ENCODE data around the gene CSRP2. TPM values are rescaled to one million over a fixed set of nuclear protein-coding genes. Genes with fewer than 3 reads are reported as not detected.

Gene CSRP2
- total RNA-seq, 1 donor from 2014 or later: 185 TPM

GRCh38 chr12:76836633-76837032 is 42.2 kb downstream of the CSRP2 start:
- DNase-seq (ENCODE audit: low spot score): no peak
- TF ChIP-seq CTCF (IDR thresholded peaks at IDR 0.05; ENCODE audit: unreplicated experiment): no peak
- H3K4me3 Mint-ChIP-seq (ENCODE audit: unreplicated experiment): no peak overlapping the region
- no peak overlapping the region for H3K27ac Mint-ChIP-seq (ENCODE audit: unreplicated experiment)
- no peaks in the 10 kb centered on the region for H3K27me3 Mint-ChIP-seq (ENCODE audit: unreplicated experiment)
- H3K4me1 Mint-ChIP-seq (ENCODE audit: unreplicated experiment): no peaks in the 10 kb centered on the region
- H3K36me3 Mint-ChIP-seq (ENCODE audit: low read depth, unreplicated experiment): peaks cover 4% of the 10 kb centered on the region
- H3K9me3 Mint-ChIP-seq (ENCODE audit: unreplicated experiment): no peaks in the 10 kb centered on the region

DNA sequence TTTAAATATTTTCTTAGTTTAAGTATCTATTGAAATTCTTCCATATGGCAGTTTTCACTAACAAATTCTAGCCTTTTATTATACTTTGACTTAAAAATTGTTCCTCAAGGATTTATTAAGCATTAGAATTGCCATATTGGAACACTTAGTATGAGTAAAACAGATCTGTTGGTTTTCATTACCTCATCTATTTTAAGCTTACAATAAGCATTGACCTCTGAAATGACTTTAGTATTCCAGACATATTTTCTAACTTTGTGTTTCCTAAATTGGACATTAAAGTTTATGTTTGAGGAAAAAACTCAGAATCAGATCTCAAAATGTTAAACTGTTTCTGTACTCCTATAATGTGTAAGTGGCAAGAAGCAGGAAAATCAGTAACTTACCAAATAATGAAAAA is 48.4 kb downstream of the CSRP2 start:
- H3K4me3 Mint-ChIP-seq (ENCODE audit: unreplicated experiment): no peak overlapping the region
- no peak for TF ChIP-seq CTCF (IDR thresholded peaks at IDR 0.05; ENCODE audit: unreplicated experiment)
- no peaks in the 10 kb centered on the region for H3K9me3 Mint-ChIP-seq (ENCODE audit: unreplicated experiment)
- no peak for DNase-seq (ENCODE audit: low spot score)
- no peaks in the 10 kb centered on the region for H3K4me1 Mint-ChIP-seq (ENCODE audit: unreplicated experiment)
- H3K27me3 Mint-ChIP-seq (ENCODE audit: unreplicated experiment): no peaks in the 10 kb centered on the region
- H3K36me3 Mint-ChIP-seq (ENCODE audit: low read depth, unreplicated experiment): peaks cover 15% of the 10 kb centered on the region
- no peak overlapping the region for H3K27ac Mint-ChIP-seq (ENCODE audit: unreplicated experiment)

GRCh38 chr12:76820888-76821482 is 57.8 kb downstream of the CSRP2 start:
- peak; percentile 47 for TF ChIP-seq CTCF (IDR thresholded peaks at IDR 0.05; ENCODE audit: unreplicated experiment)
- Mint-ChIP-seq H3K4me1 (ENCODE audit: unreplicated experiment) (no peaks in the 10 kb centered on the region), H3K4me3 (ENCODE audit: unreplicated experiment) (no peak overlapping the region), H3K36me3 (ENCODE audit: low read depth, unreplicated experiment) (no peaks in the 10 kb centered on the region), H3K27me3 (ENCODE audit: unreplicated experiment) (no peaks in the 10 kb centered on the region), H3K9me3 (ENCODE audit: unreplicated experiment) (no peaks in the 10 kb centered on the region), H3K27ac (ENCODE audit: unreplicated experiment) (no peak overlapping the region)
- peak; percentile 39 for DNase-seq (ENCODE audit: low spot score)

GRCh38 chr12:76813972-76814371 is 64.8 kb downstream of the CSRP2 start:
- H3K4me1 Mint-ChIP-seq (ENCODE audit: unreplicated experiment): no peaks in the 10 kb centered on the region
- no peak overlapping the region for H3K4me3 Mint-ChIP-seq (ENCODE audit: unreplicated experiment)
- no peak for TF ChIP-seq CTCF (IDR thresholded peaks at IDR 0.05; ENCODE audit: unreplicated experiment)
- H3K36me3 Mint-ChIP-seq (ENCODE audit: low read depth, unreplicated experiment): peaks cover 3% of the 10 kb centered on the region
- no peak for DNase-seq (ENCODE audit: low spot score)
- H3K9me3 Mint-ChIP-seq (ENCODE audit: unreplicated experiment): no peaks in the 10 kb centered on the region
- no peaks in the 10 kb centered on the region for H3K27me3 Mint-ChIP-seq (ENCODE audit: unreplicated experiment)
- no peak overlapping the region for H3K27ac Mint-ChIP-seq (ENCODE audit: unreplicated experiment)

- Mint-ChIP-seq H3K4me1 (ENCODE audit: unreplicated experiment) (no peaks in the 10 kb centered on the region), H3K27me3 (ENCODE audit: unreplicated experiment) (no peaks in the 10 kb centered on the region), H3K27ac (ENCODE audit: unreplicated experiment) (no peak overlapping the region), H3K4me3 (ENCODE audit: unreplicated experiment) (no peak overlapping the region), H3K36me3 (ENCODE audit: low read depth, unreplicated experiment) (peaks cover 3% of the 10 kb centered on the region), H3K9me3 (ENCODE audit: unreplicated experiment) (no peaks in the 10 kb centered on the region)
- no peak for DNase-seq (ENCODE audit: low spot score)
- TF ChIP-seq CTCF (IDR thresholded peaks at IDR 0.05; ENCODE audit: unreplicated experiment): no peak
Observed at GRCh38 chr12:76813265-76813664, 65.6 kb downstream of the CSRP2 start.
